H1 (cell line): ENCODE data around the gene ZSWIM6. TPM values are rescaled to one million over a fixed set of nuclear protein-coding genes. Genes with fewer than 3 reads are reported as not detected.
A peak's percentile ranks its signal among the peaks of the same experiment; 100 is the strongest.

Experiments
- CBX5 ChIP-seq: fragments of 300-800, 300-1000 bp; sonication (generic); IDR thresholded peaks from 2 replicates; pipeline ENCODE4 v1.7.1; 2016; ENCODE audit warnings: antibody characterized with exemption, low read length, low read depth
- CHD1 ChIP-seq: IDR thresholded peaks from 2 replicates; pipeline ENCODE4 v1.6.1; 2012; ENCODE audit warnings: low read depth, low read length, improper control_type of control experiment
- EGR1 ChIP-seq: IDR thresholded peaks from 2 replicates; pipeline ENCODE4 v1.6.1; 2011; ENCODE audit warnings: low read depth, low read length, borderline replicate concordance
- FOSL1 ChIP-seq: IDR thresholded peaks from 2 replicates; pipeline ENCODE4 v1.6.1; 2011; ENCODE audit warnings: mild to moderate bottlenecking, low read depth, low read length, moderate library complexity; ENCODE audit not compliant: insufficient read depth
- KDM1A ChIP-seq: fragments of 200-600, 300-600 bp; sonication (generic); IDR thresholded peaks from 2 replicates; pipeline ENCODE4 v1.7.1; 2016; ENCODE audit warnings: mild to moderate bottlenecking, low read length, borderline replicate concordance
- KDM4A ChIP-seq: IDR thresholded peaks from one replicate; pipeline ENCODE4 v1.7.1; 2012; ENCODE audit warnings: low read depth, mild to moderate bottlenecking, moderate library complexity, low read length, inconsistent platforms; ENCODE audit not compliant: severe bottlenecking
- NANOG ChIP-seq: IDR thresholded peaks from 2 replicates; pipeline ENCODE4 v1.6.1; 2011; ENCODE audit warnings: low read length, low read depth, mild to moderate bottlenecking, inconsistent platforms; ENCODE audit not compliant: insufficient read depth, poor library complexity, severe bottlenecking
- POLR2AphosphoS5 ChIP-seq: IDR thresholded peaks from 2 replicates; pipeline ENCODE4 v1.6.1; 2011; ENCODE audit warnings: low read depth, low read length
- POU5F1 ChIP-seq: IDR thresholded peaks from 2 replicates; pipeline ENCODE4 v1.6.1; 2011; ENCODE audit warnings: low read depth, mild to moderate bottlenecking, low read length, moderate library complexity
- RAD21 ChIP-seq, 2 experiments: IDR thresholded peaks in 1 of 2; conservative IDR thresholded peaks in 1 of 2; 2 replicates each; pipeline ENCODE4 v1.6.1; 2011; ENCODE audit warnings: low read depth in 2 of 2, low read length in 2 of 2, improper control_type of control experiment in 1 of 2, inconsistent platforms in 1 of 2, mild to moderate bottlenecking in 1 of 2, moderate library complexity in 1 of 2
- SAP30 ChIP-seq: fragments of 300-600 bp; sonication (generic); IDR thresholded peaks from 2 replicates; pipeline ENCODE4 v1.7.1; 2012; ENCODE audit warnings: low read length, moderate library complexity, mild to moderate bottlenecking, inconsistent platforms; ENCODE audit not compliant: insufficient read depth, insufficient replicate concordance
- SIX5 ChIP-seq: IDR thresholded peaks from 2 replicates; pipeline ENCODE4 v1.6.1; 2011; ENCODE audit warnings: mild to moderate bottlenecking, low read depth, low read length
- TCF12 ChIP-seq: IDR thresholded peaks from 2 replicates; pipeline ENCODE4 v1.6.1; 2011; ENCODE audit warnings: low read depth, mild to moderate bottlenecking, low read length
- polyA plus RNA-seq, 7 experiments: library from polyadenylated mRNA; depleted of rRNA in 3 of 7; stranded (reverse) in 5 of 7; unstranded in 2 of 7; fragments of >200 nt in 5 of 7; fragments of 200-250 nt in 2 of 7; gene quantifications; 1 replicate in 5 of 7; 2 replicates in 1 of 7; 4 replicates in 1 of 7; pipeline versions ENCODE4 v1.2.1 to v1.2.3, GENCODE V29; 2011 to 2013; ENCODE audit warnings: missing spikeins in 2 of 7, mixed read lengths in 2 of 7
- total RNA-seq: library from RNA; stranded (reverse); fragmentation: NEBNext Ultra II Directional; extraction: Animal tissue kit (Norgen Biotek cat#: 25700); gene quantifications from 2 replicates; pipeline ENCODE4 v1.2.1, GENCODE V29; 2021
- TF ChIP-seq, protein P1 (sequence below): IDR thresholded peaks from 2 replicates; pipeline ENCODE4 v1.6.1; 2011; ENCODE audit warnings: low read length, improper control_type of control experiment
- TF ChIP-seq, protein P2 (sequence below): IDR thresholded peaks from 2 replicates; pipeline ENCODE4 v1.6.1; 2012; ENCODE audit warnings: inconsistent platforms

The ZSWIM6 gene
- total and polyA plus RNA-seq, 2 of the 8 experiments (the other 6 are each of a cell fraction or from before 2014, with no cell fraction given): 7.9 to 12.4 TPM

DNA sequence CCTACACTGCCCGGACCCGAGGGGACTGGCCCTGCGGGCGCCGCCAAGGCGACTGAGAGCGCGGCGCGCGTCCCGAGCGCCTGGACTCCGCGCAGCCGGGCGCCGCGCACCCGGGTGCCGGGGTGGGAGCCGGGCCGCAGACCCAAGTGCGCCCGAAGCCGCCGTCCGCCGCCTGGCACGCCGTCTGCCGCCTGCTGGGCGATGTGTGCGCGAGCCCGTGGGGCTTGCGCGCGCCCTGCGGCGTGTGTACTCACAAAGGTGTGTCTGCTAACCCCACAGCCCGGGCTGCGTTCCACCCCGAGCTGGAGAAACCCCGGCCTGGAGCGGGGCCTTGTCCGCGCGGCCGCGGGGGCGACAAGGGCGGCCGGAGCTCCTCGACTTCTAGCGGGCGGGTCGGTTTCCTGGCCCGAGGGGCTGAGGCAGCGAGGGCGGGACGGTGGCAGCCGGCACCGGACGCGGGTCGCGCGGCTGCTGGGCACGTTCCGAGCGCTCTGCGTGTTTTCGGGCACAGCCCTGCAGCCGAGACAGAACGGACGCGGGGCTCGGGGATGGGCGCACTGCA lies 1.1 kb upstream of the ZSWIM6 start (continued):
- no peak for TF ChIP-seq CBX5
- no peak for TF ChIP-seq POLR2AphosphoS5
- TF ChIP-seq SIX5: no peak
- peak; percentile 85 for TF ChIP-seq KDM4A
- TF ChIP-seq NANOG: no peak
- TF ChIP-seq EGR1: no peak; the same call in 1 of the 2 replicates
- no peak for TF ChIP-seq POU5F1
- TF ChIP-seq KDM1A: no peak
- TF ChIP-seq, protein P1, sequence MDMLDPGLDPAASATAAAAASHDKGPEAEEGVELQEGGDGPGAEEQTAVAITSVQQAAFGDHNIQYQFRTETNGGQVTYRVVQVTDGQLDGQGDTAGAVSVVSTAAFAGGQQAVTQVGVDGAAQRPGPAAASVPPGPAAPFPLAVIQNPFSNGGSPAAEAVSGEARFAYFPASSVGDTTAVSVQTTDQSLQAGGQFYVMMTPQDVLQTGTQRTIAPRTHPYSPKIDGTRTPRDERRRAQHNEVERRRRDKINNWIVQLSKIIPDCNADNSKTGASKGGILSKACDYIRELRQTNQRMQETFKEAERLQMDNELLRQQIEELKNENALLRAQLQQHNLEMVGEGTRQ: no peak
- no peak for TF ChIP-seq CHD1
- TF ChIP-seq, protein P2, sequence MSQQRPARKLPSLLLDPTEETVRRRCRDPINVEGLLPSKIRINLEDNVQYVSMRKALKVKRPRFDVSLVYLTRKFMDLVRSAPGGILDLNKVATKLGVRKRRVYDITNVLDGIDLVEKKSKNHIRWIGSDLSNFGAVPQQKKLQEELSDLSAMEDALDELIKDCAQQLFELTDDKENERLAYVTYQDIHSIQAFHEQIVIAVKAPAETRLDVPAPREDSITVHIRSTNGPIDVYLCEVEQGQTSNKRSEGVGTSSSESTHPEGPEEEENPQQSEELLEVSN: peak; percentile 11; the same call in 1 of the 2 replicates
- no peak; a peak in 1 of 4 replicates for TF ChIP-seq RAD21 (IDR thresholded peaks at IDR 0.05 in 1 of 2, conservative IDR thresholded peaks at IDR 0.05 in 1 of 2; ENCODE audit: low read depth in 2 of 2, low read length in 2 of 2)
- no peak for TF ChIP-seq SAP30
- TF ChIP-seq FOSL1: no peak
- TF ChIP-seq TCF12: no peak
